Adrenal gland (tissue), 12 donors: ENCODE measurements around the gene ZNF33A. TPM values are rescaled to one million over a fixed set of nuclear protein-coding genes. Genes with fewer than 3 reads are reported as not detected.
A peak's percentile ranks its signal among the peaks of the same experiment; 100 is the strongest.

Experiments
- DNase-seq, 7 donors: peaks; one replicate each; pipeline ENCODE4 v3.0.0-alpha.2; 2019 to 2020
- H3K27ac ChIP-seq, 5 donors: fragments of 200-600 bp; sonication (generic) in 4 of 5; 1 replicate in 3 of 5; 2 replicates in 2 of 5; pipeline versions ENCODE4 v1.5.1 to v1.8.0; 2016 to 2020; ENCODE audit warnings: mild to moderate bottlenecking in 1 of 5
- H3K27me3 ChIP-seq: fragments of 200-600 bp; 2 replicates; pipeline ENCODE4 v1.8.0; 2021
- H3K36me3 ChIP-seq, 2 donors: fragments of 200-600 bp; replicated peaks in 1 of 2; 1 replicate in 1 of 2; 2 replicates in 1 of 2; pipeline versions ENCODE4 v1.5.1 to v1.8.0; 2018 to 2022
- H3K4me1 ChIP-seq, 2 donors: fragments of 200-600 bp; replicated peaks in 1 of 2; 1 replicate in 1 of 2; 2 replicates in 1 of 2; pipeline versions ENCODE4 v1.5.1 to v1.8.0; 2018 to 2021
- H3K4me3 ChIP-seq, 4 donors: fragments of 200-600 bp; sonication (generic) in 3 of 4; one replicate each; pipeline ENCODE4 v1.5.1; 2016 to 2018
- H3K9me3 ChIP-seq, 3 donors: fragments of 200-600 bp; sonication (generic) in 1 of 3; replicated peaks in 1 of 3; 1 replicate in 2 of 3; 2 replicates in 1 of 3; pipeline versions ENCODE4 v1.5.1 to v1.8.0; 2016 to 2021
- POLR2A ChIP-seq, 2 donors: fragments of 450-650 bp; IDR thresholded peaks; one replicate each; pipeline ENCODE4 v1.6.1; 2017; ENCODE audit warnings: antibody characterized with exemption in 2 of 2, mild to moderate bottlenecking in 2 of 2, moderate library complexity in 1 of 2
- WGBS, 4 donors: extraction: QIAGEN DNeasy Blood & Tissue Kit in 2 of 4; methylation state at CpG; one replicate each; pipeline versions ENCODE4 v1.1.5 to v1.1.7; 2013 to 2017; 5-methylcytosine and 5-hydroxymethylcytosine counted together
- intact Hi-C, 2 donors: fragments of 100-400 bp; cut with DNase I; formaldehyde crosslinking; loops; one replicate each; pipeline versions ENCODE4 v1.14.1 to v1.15.0; 2022 to 2023
- polyA plus RNA-seq, 3 donors: library from polyadenylated mRNA; stranded (reverse); fragments of 200-250 nt in 2 of 3; fragments of 350-450 nt in 1 of 3; fragmentation: Illumina TruSeq in 1 of 3; extraction: RNeasy Lipid Tissue Mini Kit (QIAGEN cat#74804) in 1 of 3; gene quantifications; one replicate each; pipeline ENCODE4 v1.2.3, GENCODE V29; 2013 to 2014
- total RNA-seq, 9 donors: library from RNA; depleted of rRNA in 4 of 9; stranded (reverse); fragments of >200 nt in 4 of 9; fragments of 120-200 nt in 1 of 9; fragmentation: NEBNext Ultra II Directional in 1 of 9; extraction: Animal tissue kit (Norgen Biotek cat#: 25700) in 1 of 9; gene quantifications; one replicate each; pipeline versions ENCODE4 v1.1.0 to v1.2.4, GENCODE V29; 2013 to 2023
- TF ChIP-seq, protein P1 (sequence below), 6 experiments: fragments of 450-650 bp in 4 of 6; fragments of 200-600 bp in 2 of 6; sonication (generic) in 1 of 6; IDR thresholded peaks; 1 replicate in 5 of 6; 2 replicates in 1 of 6; pipeline versions ENCODE4 v1.5.1 to v1.8.0; 2016 to 2021; ENCODE audit warnings: antibody characterized with exemption in 6 of 6, mild to moderate bottlenecking in 2 of 6, moderate library complexity in 1 of 6
- donor health status: healthy with polysubstance abuse.
- donor health status: Bipolar disorder and iron deficiency.
- donor health status: DM: yes; HTN: yes; CAD: no.
- donor health status: DM: no; HTN: no; CAD: no.
- donor health status: DM: no; HTN: no; CAD: no.
- donor health status: DM: yes; HTN: yes; CAD: no.

The ZNF33A gene
- total and polyA plus RNA-seq, 12 donors = 12.3 to 34.9 (median 25.6) TPM

DNA sequence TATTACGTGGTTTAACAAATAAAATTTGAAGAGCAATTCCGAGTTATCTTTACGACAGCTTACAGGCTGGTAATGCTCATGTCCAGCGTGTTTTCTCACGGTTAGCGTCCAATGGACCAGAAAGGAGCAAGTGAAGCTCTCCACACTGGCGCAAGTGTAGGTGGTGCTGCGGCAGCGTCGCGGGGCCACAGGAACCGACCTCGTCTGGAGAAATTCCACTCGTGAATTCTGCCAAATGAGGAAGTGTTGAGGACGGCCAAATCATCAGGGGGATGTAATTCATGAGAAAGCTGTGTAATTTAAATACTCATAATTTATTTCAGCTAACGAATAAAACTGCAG is 83.3 kb downstream of the ZNF33A start:
- intact Hi-C loops = loop anchor here in 1 of 2 donors (10.0 kb wide), 1 partner anchor 239 kb away; the partner anchor contains the start of gene ZNF248
- 10 to 16% (median 12%) methylated on average over 16 of the region's 16 CpGs for WGBS, 4 donors
- H3K27me3 ChIP-seq = no peaks in the 10 kb centered on the region
- peak overlapping the region in 3 of 5 donors; percentile 66 to 95 (median 89) for H3K27ac ChIP-seq
- peak overlapping the region in 2 of 4 donors; percentile 88 to 92 for H3K4me3 ChIP-seq
- no peaks in the 10 kb centered on the region for H3K9me3 ChIP-seq
- DNase-seq = no peak
- peaks cover 0 to 14% of the 10 kb centered on the region in 2 donors for H3K36me3 ChIP-seq
- TF ChIP-seq, protein P1, sequence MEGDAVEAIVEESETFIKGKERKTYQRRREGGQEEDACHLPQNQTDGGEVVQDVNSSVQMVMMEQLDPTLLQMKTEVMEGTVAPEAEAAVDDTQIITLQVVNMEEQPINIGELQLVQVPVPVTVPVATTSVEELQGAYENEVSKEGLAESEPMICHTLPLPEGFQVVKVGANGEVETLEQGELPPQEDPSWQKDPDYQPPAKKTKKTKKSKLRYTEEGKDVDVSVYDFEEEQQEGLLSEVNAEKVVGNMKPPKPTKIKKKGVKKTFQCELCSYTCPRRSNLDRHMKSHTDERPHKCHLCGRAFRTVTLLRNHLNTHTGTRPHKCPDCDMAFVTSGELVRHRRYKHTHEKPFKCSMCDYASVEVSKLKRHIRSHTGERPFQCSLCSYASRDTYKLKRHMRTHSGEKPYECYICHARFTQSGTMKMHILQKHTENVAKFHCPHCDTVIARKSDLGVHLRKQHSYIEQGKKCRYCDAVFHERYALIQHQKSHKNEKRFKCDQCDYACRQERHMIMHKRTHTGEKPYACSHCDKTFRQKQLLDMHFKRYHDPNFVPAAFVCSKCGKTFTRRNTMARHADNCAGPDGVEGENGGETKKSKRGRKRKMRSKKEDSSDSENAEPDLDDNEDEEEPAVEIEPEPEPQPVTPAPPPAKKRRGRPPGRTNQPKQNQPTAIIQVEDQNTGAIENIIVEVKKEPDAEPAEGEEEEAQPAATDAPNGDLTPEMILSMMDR (IDR thresholded peaks at IDR 0.05) = peak in 2 of 6 experiments; percentile 19 to 21
- no peak for TF ChIP-seq POLR2A (IDR thresholded peaks at IDR 0.05)
- peaks cover 7% of the 10 kb centered on the region in 2 donors for H3K4me1 ChIP-seq

DNA sequence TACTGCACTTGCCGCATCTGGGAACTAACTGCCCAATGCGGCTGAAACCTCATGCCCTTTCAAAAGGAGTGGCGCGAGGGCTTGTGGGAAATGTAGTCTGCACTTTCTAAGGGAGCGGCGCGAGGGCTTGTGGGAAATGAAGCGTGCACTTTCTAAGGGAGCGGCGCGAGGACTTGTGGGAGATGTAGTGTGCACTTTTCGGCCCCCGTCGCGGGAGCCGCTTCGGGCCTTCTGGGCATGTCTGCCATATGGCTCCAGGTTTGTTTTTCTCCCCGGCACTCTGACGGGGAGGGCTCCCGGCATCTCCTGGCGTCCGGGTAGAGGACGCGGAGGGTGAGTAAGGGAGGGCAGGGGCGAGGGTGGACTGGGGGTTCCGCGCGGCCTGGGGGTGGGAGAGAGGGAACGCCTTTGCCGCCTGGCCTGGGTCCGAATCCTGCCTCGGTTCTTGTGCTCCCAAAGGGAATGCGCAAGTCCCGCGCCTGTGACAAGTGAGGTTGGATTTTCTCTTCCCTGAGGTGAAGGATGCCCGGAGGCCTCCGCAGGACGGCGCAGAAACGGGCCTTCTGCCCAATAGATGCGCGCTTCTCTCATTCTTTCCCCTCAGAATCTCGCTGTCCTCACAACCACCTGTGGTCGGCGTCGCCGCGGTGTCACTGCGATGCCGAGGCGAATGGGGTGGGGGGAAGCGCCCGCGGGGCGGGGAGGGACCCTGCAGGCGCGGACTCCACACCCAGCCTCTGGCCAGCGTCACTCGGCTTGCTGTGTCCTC is 83.9 kb downstream of the ZNF33A start, which contains the start of gene ZNF37A:
TSS of gene ZNF37A (plus strand) at position 180 of the 769 bp plus-strand sequence. CDS start 2,281 bp downstream, outside the sequence.
- Histone ChIP-seq H3K27ac (peak within 1 kb of the TSS in 4 of 5 donors; percentile 45 to 95 (median 91)), H3K36me3 (peaks cover 0 to 14% of the 10 kb centered on the region in 2 donors), H3K27me3 (no peaks in the 10 kb centered on the region), H3K4me3 (peak within 1 kb of the TSS; percentile 13 to 92 (median 65)), H3K9me3 (no peaks in the 10 kb centered on the region), H3K4me1 (peaks cover 7% of the 10 kb centered on the region in 2 donors)
- TF ChIP-seq, protein P1 (IDR thresholded peaks at IDR 0.05) = peak in 1 of 6 experiments; percentile 3
- peak in 1 of 2 donors; percentile 83 for TF ChIP-seq POLR2A (IDR thresholded peaks at IDR 0.05)
- intact Hi-C loops = loop anchor here in 1 of 2 donors (10.0 kb wide), 1 partner anchor 240 kb away; the partner anchor contains the start of gene ZNF248
- DNase-seq = peak; percentile 90 to 98 (median 97)
- WGBS, 4 donors = 0 to 1% (median 0%) methylated on average over 11 to 59 of the region's 59 CpGs

DNA sequence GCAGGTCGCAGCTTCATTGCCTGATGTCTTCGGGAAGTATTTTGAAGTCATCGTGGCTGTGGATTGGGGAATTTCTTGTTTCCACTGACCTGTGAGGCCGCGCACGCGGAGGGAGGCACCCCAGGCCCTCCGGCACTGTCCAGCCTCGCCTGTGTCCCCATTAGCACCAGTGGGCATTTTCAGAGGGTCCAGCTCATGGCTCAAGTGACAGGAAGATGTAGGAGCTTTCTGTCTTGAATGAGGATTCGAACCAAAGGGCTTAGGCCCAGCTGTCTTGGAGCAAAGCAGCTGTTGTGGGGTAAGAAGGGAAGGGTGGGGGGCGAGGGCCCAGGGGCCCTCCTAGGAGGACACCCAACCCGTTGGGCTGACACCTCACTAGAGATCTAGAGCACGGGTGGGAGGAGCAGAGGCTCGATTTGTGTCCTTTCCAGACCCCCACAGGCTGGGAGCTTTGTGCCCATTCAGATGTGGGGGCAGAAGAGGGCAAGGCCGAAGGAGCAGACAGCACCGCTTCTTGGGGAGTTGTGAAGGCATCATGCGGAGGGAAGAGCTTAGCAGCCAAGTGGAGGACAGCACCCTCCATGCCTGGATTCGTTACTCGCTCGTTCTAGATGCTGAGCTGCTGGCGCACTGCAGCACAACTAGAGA is 84.6 kb downstream of the ZNF33A start:
- WGBS, 4 donors = 52 to 68% (median 56%) methylated on average over 12 to 21 of the region's 21 CpGs
- Histone ChIP-seq H3K36me3 (peaks cover 0 to 14% of the 10 kb centered on the region in 2 donors), H3K9me3 (no peaks in the 10 kb centered on the region), H3K27ac (peak overlapping the region in 4 of 5 donors; percentile 45 to 95 (median 91)), H3K4me3 (peak overlapping the region; percentile 13 to 92 (median 65)), H3K4me1 (peaks cover 7% of the 10 kb centered on the region in 2 donors), H3K27me3 (no peaks in the 10 kb centered on the region)
- peak in 1 of 7 donors; percentile 9 for DNase-seq
- intact Hi-C loops = loop anchor here in 1 of 2 donors (10.0 kb wide), 1 partner anchor 240 kb away; the partner anchor contains the start of gene ZNF248
- no peak for TF ChIP-seq POLR2A (IDR thresholded peaks at IDR 0.05)
- TF ChIP-seq, protein P1 (IDR thresholded peaks at IDR 0.05) = no peak

DNA sequence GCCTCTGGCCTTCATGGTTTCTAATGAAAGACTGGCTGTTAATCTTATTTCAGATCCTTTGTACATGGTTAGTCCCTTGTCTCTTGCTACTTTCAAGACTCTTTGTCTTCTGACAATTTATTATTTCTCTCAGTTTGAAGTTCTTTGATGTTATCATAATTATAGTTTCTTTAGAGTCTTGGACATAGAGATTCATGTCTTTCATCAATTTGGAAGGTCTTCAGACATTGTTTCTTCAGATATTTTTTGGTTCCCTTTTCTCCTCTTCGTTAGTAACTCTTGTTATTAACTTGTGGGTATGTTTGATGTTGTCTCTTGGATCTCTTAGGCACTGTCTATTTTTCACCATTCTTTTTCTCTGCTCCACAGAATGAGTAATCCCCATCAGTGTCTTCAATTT is 92.4 kb downstream of the ZNF33A start:
- H3K9me3 ChIP-seq = peaks cover 0 to 21% (median 0%) of the 10 kb centered on the region in 3 donors
- no peak overlapping the region for H3K27ac ChIP-seq
- H3K36me3 ChIP-seq = peaks cover 0 to 7% of the 10 kb centered on the region in 2 donors
- 93 to 100% (median 95%) methylated on average over 1 of the region's 1 CpG for WGBS, 4 donors
- peak overlapping the region in 1 of 4 donors; percentile 8 for H3K4me3 ChIP-seq
- H3K27me3 ChIP-seq = no peaks in the 10 kb centered on the region
- no peak for DNase-seq
- intact Hi-C loops = no loop called here
- no peaks in the 10 kb centered on the region for H3K4me1 ChIP-seq
- no peak for TF ChIP-seq POLR2A (IDR thresholded peaks at IDR 0.05)
- TF ChIP-seq, protein P1 (IDR thresholded peaks at IDR 0.05) = no peak
